Fibroblast of skin of right quadriceps (primary cell): ENCODE measurements around the gene HIGD1A.
A peak's percentile ranks its signal among the peaks of the same experiment; 100 is the strongest.
"Not testable (repeated sequence)": the region's sequence is repeated elsewhere in the genome, so short reads cannot be mapped to it uniquely, and the experiment has no call there.

Experiments
- DNase-seq: peaks from one replicate; pipeline ENCODE4 v3.0.0-alpha.2; 2013

The HIGD1A gene

GRCh38 chr3:42827654-42828053 is 23.4 kb upstream of the HIGD1A start:
- DNase-seq: no peak

- DNase-seq: no peak
Observed at GRCh38 chr3:42827023-42827422, 22.7 kb upstream of the HIGD1A start.

- no peak for DNase-seq
Observed at GRCh38 chr3:42826141-42826540, 21.9 kb upstream of the HIGD1A start.

- DNase-seq: no peak
Observed at GRCh38 chr3:42823351-42823750, 19.1 kb upstream of the HIGD1A start.

GRCh38 chr3:42822828-42823227 is 18.5 kb upstream of the HIGD1A start:
- DNase-seq: no peak

- no peak for DNase-seq
Observed at GRCh38 chr3:42820746-42821051, 16.4 kb upstream of the HIGD1A start.

GRCh38 chr3:42819351-42819965 is 15.2 kb upstream of the HIGD1A start:
- no peak for DNase-seq

GRCh38 chr3:42815826-42816225 is 11.5 kb upstream of the HIGD1A start:
- no peak for DNase-seq

- DNase-seq: no peak
Observed at GRCh38 chr3:42814914-42815507, 10.7 kb upstream of the HIGD1A start.

- no peak for DNase-seq
Observed at GRCh38 chr3:42814246-42814645, 10.0 kb upstream of the HIGD1A start.

- DNase-seq: not testable (repeated sequence)
Observed at GRCh38 chr3:42811118-42811883, 7.0 kb upstream of the HIGD1A start.

- DNase-seq: not testable (repeated sequence)
Observed at GRCh38 chr3:42810706-42811105, 6.4 kb upstream of the HIGD1A start.

- DNase-seq: no peak
Observed at GRCh38 chr3:42809202-42809601, 4.9 kb upstream of the HIGD1A start, which contains the start of gene ACKR2. TSS of gene ACKR2 (plus strand) at chr3:42809445. CDS start at chr3:42864503, 55,058 bp downstream.

- no peak for DNase-seq
Observed at GRCh38 chr3:42807929-42808328, 3.6 kb upstream of the HIGD1A start.

- DNase-seq: no peak
Observed at GRCh38 chr3:42805141-42805821, 991 bp upstream of the HIGD1A start.

- no peak for DNase-seq
Observed at GRCh38 chr3:42804831-42805132, 492 bp upstream of the HIGD1A start.

- peak; percentile 16 for DNase-seq
Observed at GRCh38 chr3:42803414-42804105, 730 bp downstream of the HIGD1A start.

- no peak for DNase-seq
Observed at GRCh38 chr3:42802876-42803413, 1.3 kb downstream of the HIGD1A start.

- DNase-seq: no peak
Observed at GRCh38 chr3:42801784-42802183, 2.5 kb downstream of the HIGD1A start.

- DNase-seq: no peak
Observed at GRCh38 chr3:42801048-42801620, 3.2 kb downstream of the HIGD1A start.

GRCh38 chr3:42800251-42800650 is 4.0 kb downstream of the HIGD1A start:
- DNase-seq: no peak

- DNase-seq: no peak
Observed at GRCh38 chr3:42799376-42799775, 4.9 kb downstream of the HIGD1A start.
